HG03457 (cell line): Measurements from ENCODE around the gene SLC23A2.

ENCODE experiments used
- ATAC-seq: cut with Tn5 transposase; IDR thresholded peaks from one replicate; pipeline ENCODE4 v1.9.1; 2021; ENCODE audit warnings: moderate number of reproducible peaks; ENCODE audit not compliant: unreplicated experiment

The SLC23A2 gene

DNA sequence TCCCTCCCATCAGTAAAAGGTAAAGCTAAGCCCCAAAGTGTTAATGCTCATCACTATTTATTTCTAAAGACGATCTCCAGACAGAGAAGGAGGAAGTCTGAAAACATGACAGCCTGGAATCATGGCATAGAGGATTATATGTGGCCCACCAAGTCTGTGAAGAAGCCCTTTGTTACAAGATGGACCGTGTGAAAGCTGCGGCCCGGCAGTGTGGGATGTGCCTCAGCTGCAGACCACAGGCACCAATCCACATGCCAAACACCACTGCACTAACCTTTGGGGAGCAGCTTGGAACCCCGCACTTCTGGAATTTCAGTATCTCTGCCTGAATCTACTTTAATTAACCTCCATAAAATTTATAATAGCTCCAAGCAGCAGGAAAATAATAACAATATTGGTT, 90.4 kb downstream of the SLC23A2 start:
- no peak for ATAC-seq

DNA sequence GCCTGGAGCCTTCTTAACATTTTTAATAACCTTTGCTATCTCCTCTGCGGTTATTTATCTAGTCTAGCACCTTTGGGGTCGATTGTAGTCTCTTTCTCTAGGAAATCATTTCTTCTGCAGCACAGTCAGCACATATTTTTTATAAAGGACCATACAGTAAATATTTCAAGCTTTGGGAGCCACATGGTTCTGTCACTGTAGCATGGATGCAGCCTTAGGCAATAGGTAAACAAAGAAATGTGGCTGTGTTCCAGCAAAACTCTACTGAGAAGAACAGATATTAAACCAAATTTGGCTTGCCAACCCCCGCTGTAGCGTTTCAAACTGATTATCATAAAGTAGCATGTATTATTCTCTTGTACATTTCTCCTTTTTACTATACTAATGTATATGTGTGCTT, 95.7 kb downstream of the SLC23A2 start:
- ATAC-seq = no peak

DNA sequence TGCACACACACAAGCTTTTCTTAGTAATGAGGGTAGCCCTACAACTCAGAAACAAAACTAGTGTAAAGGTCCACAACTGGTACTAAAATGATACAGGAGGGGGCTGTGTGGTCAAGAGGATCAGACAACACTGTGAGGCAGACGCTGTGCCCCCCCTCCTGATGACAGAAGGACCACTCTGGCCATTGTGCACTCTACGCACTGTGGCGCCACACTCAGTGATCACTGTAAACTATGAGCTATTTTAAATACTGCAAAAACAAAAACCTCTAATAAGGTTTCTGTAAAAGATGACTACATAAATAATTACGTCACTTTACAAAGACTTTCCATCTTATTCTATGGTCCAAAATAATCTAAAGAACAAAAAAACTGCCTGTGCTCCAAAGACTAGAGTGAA, 96.1 kb downstream of the SLC23A2 start:
- ATAC-seq = no peak

- ATAC-seq = no peak
These were observed 97.0 kb downstream of the SLC23A2 start for GRCh38 chr20:4904127-4904860.

GRCh38 chr20:4902788-4903187, 98.5 kb downstream of the SLC23A2 start:
- ATAC-seq = no peak

DNA sequence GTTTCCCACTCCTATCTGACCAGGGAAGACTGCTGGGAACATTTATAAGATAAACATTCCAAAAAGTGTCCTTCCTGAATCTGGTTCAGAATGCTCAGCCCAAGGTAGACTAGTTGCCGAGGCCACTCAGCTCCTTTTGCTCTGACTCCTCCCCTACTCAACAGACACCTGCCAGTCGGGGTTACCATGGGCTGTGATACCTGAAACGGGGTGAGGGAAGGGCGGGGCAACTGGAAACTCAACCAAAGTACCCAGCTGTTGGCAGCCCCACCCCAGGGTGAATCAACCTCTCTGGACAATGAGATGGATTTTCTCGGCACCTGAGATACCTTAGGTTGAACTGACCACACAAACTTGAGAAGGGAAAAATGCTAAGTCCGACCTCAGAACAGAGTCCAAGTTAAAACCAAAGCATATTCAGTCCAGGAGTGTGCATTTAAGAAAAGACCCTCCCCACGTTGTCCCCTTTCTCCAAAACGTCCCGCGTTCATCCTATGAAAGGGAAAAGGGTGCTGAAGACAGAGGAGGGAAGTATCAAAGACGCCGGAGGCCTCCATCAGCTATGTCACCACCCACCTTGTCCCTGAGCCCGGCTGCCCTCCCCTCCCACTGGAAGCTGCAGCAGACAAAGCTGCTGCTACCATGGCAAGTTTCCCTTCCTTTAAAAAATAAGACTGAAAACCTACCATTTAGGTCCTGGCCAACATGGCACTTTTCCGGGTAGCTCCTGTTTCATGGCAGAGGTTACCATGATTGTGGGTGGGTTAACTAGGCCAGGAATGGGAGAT, 100.1 kb downstream of the SLC23A2 start:
- no peak for ATAC-seq

DNA sequence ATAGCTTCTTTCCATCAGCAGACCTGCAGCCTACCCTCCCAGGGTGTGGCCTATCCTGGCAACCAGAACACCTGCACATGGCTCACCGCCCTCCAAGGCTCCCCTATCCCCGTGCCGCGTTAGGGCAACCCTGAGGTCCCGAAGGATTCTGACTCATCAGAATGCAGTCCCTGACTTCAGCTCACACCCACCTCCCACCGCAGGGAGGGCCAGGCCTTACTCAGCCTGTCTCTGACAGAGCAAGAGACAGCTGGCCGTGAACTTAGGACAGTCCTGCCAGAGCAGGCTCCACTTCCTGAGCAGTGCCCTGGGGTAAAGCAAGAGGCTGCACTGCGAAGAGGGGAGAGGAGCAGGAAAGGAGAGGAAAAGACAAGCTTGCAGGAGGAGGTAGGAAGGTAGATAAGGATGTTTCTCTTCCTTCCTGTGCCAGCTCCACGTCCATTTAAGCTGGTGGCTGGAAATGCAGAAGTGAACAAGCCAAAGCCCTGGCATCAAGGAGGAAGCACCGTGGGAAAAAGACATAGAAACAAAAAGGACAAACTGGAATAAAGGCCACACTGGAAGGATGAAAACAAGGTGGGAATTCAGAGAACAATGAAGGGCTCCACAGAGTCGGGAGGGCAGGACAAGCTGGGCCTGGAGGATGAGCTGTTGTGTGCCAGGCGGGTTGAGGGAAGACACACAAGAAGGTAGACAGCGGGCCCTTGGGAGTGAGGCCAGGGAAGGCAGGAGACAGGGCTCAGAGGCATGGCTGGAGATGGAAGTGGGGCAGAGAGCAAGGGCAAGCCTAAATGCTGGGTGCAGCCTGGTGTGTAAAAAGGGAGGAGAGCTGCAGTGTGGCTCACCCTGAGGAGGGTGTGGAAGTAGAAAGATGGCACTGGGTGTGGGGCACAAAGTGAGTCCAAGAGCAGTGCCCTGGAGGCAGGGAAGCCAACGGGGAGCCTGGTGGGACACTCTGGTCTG, 102.7 kb downstream of the SLC23A2 start:
- ATAC-seq = no peak

DNA sequence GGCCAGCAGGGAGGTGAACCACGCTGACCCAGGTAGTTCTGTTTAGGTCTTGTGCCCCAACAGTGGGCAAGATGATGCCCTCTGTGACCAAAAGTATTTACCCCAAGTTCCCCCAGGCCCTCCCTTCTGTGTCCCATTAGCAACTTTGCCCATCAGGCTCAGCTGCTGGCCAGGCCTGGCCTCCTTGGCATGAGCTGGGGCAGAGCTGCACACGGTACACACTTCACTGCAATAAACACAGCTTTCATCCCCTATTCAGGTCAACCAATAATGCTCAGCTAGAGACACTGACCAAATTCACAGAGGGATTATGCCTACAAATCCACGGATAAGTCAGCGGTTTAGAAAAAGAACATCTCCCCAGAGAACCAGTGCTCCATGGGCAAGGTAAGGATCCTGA, 103.7 kb downstream of the SLC23A2 start:
- no peak for ATAC-seq

- no peak for ATAC-seq
These were observed 104.3 kb downstream of the SLC23A2 start for GRCh38 chr20:4896971-4897497.

DNA sequence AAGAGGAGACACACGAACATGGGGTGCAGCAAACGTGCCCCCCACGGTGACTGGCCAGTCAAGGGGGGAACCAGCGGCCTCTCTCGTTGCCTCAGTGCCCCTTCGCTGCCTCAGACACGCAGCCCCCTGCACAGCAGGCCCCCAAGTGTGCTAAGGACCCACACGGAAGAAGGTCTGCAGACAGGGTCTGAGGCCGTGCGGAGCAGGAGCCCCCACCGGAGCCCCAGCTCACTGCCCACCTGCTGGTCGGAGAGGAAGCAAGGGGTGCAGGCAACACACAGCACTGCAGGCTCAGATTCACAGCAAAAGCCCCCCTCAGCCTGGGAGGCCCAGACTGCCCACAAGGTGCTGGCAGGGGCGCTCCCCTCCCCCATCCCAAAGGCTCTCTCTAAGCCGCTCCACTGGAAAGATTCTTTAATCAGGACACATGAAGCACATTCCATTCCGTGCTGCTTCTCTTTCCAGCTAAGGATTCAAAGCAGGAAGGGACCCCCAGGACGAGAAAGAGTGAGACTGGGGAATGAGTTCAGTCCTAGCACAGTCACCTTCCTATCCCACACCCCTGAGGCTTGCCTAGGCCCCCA, 105.1 kb downstream of the SLC23A2 start:
- ATAC-seq = no peak

GRCh38 chr20:4894981-4895381, 106.3 kb downstream of the SLC23A2 start:
- ATAC-seq = no peak

- no peak for ATAC-seq
These were observed 106.9 kb downstream of the SLC23A2 start for GRCh38 chr20:4894409-4894808.

GRCh38 chr20:4893709-4894108, 107.6 kb downstream of the SLC23A2 start:
- no peak for ATAC-seq

GRCh38 chr20:4891997-4892396, 109.3 kb downstream of the SLC23A2 start:
- ATAC-seq = no peak

DNA sequence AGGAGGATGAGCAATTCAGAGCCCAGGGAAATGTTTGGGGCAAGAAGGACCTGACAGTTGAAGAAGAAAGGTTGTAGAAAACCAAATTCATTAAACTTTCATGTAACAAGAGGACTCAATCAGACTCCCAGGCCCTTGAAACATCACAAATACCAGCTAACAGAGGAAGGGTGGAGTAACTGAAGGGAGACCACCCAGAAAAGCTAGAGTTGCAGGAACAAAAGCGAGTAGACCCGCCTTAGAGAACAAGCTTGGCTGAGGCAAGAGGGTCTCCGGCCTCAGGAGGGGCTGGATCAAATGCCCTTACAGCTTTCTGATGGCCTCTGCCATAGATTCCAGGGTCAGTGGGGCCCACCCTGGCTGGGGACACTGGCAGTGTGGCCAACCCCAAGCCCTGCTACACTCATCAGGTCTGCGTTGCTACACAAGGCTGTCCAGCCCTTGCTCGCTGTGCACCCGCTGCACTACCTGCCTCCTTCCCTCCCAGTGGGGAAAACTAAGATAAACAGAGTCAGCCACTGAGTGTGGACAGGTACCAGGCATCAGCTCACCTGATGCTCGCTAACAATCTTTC, 110.0 kb downstream of the SLC23A2 start:
- no peak for ATAC-seq

DNA sequence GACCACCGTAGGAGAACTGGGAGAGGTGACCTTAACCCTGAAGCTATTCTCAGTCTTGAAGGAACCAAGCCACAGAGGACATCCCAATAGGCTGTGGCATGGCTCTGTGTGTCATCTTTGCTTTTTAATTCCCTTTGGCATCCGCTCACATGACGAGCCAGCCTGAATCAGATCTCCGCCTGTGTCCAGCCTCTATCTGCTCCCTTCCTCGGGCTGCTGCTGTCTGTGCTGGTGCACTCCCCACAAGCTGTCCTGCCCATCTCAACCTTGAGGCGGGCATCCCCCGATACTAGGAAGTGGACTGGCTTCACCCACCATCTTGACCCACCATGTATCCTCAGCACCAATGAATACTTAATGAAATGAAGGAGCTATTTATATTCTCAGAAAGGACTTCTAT, 111.9 kb downstream of the SLC23A2 start:
- no peak for ATAC-seq

- ATAC-seq = no peak
These were observed 113.7 kb downstream of the SLC23A2 start for GRCh38 chr20:4887586-4887985.

- ATAC-seq = no peak
These were observed 114.4 kb downstream of the SLC23A2 start for GRCh38 chr20:4886771-4887527.

DNA sequence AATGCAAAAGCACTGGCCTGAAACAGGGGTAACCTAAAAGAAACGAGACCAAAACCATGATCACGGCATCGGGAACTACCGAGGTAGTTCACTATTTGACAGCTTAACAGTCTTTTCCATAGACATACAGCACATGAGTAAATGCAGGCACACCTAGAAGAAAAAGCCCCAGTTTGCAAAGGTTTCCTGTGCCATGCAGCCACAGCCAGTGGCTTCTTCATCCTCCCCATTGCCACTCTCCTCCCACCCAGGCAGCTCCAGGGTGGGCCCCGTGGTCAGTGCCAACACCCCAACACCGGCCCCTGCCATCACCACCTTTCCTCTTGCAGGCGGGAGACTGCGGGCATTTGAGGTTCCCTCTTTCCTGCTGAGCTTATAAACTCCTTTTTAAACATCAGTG, 115.4 kb downstream of the SLC23A2 start:
- no peak for ATAC-seq

GRCh38 chr20:4883546-4883945, 117.8 kb downstream of the SLC23A2 start:
- no peak for ATAC-seq
